ENCODE data around the gene INO80D. TPM values are rescaled to one million over a fixed set of nuclear protein-coding genes. Genes with fewer than 3 reads are reported as not detected.

Gene INO80D
- total and polyA plus RNA-seq, 2 of the 13 experiments (the other 11 are each of a cell fraction or from before 2014, with no cell fraction given) = 7.6 to 7.9 TPM

DNA sequence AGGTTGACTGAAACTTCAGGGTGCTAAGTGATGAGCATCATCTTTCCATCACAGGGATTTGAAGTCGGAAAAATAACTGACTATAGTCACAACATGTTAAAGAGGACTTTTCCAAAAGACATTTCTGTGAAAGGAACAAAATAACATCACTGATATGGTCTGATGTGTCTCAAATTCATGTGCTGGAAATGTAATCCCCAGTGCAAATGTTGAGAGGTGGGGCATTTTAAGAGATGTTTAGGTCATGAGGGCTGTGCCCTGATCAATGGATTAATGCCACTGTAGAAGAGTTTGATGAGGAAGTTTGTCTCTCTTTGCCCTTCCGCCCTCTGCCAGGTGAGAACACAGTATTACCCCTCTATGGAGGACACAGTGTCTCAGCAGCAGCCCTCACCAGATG, 95.9 kb downstream of the INO80D start (continued):
- TF ChIP-seq, protein P1, sequence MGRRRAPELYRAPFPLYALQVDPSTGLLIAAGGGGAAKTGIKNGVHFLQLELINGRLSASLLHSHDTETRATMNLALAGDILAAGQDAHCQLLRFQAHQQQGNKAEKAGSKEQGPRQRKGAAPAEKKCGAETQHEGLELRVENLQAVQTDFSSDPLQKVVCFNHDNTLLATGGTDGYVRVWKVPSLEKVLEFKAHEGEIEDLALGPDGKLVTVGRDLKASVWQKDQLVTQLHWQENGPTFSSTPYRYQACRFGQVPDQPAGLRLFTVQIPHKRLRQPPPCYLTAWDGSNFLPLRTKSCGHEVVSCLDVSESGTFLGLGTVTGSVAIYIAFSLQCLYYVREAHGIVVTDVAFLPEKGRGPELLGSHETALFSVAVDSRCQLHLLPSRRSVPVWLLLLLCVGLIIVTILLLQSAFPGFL (CRISPR knock-in tag; IDR thresholded peaks at IDR 0.05) = no peak
- TF ChIP-seq, protein P2, sequence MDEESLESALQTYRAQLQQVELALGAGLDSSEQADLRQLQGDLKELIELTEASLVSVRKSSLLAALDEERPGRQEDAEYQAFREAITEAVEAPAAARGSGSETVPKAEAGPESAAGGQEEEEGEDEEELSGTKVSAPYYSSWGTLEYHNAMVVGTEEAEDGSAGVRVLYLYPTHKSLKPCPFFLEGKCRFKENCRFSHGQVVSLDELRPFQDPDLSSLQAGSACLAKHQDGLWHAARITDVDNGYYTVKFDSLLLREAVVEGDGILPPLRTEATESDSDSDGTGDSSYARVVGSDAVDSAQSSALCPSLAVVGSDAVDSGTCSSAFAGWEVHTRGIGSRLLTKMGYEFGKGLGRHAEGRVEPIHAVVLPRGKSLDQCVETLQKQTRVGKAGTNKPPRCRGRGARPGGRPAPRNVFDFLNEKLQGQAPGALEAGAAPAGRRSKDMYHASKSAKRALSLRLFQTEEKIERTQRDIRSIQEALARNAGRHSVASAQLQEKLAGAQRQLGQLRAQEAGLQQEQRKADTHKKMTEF (CRISPR knock-in tag; IDR thresholded peaks at IDR 0.05) = no peak

DNA sequence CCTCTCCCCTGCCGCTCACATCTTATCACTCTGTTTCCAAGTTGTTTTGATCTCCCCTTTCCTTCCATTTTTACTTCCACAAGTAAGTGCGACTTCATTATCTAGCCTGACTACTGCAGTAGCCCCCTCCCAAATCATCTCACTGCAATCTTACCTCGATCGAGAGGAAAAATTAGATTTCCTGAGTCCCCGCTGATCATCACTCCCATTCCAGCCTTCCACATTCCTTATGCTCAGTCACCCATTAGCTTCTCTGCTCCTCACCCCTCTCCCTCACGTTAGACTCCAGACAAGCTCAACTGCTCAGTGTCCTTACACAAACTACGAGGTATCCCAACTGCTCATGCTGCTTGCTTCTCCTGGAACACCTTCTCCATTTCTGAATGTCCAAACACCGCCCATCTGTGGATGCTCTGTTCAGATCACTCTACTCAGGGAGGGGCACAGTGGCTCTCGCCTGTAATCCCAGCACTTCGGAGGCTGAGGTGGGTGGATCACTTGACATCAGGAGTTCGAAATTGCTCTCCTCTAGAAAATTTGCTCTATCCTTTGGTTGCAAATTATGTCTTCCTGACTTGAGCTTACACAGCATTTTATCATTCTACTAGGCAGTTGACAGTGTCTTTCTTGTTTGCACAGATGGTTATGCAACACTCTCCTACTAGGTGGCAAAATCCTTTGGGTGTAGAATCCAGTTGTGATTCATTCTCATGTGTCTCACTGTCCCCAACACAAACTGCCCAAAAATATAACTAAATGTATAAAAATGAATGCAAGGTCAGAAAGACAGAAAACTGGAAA, 96.5 kb downstream of the INO80D start:
- Histone ChIP-seq H4K20me1 (ENCODE audit: insufficient read depth, low read length) (no peaks in the 10 kb centered on the region), H3K27me3 (ENCODE audit: control insufficient read depth in 1 of 2, insufficient read depth in 2 of 2, low read length in 2 of 2) (no peaks in the 10 kb centered on the region), H3K9ac (ENCODE audit: insufficient read depth, low read depth, low read length) (no peak overlapping the region), H3K4me3 (replicated peaks in 1 of 3; ENCODE audit: insufficient read depth in 1 of 3, low read depth in 2 of 3, low read length in 3 of 3) (no peak overlapping the region), H3K79me2 (ENCODE audit: insufficient read depth, low read length) (no peaks in the 10 kb centered on the region), H3K4me1 (ENCODE audit: insufficient read depth, low read length) (peaks cover 44% of the 10 kb centered on the region), H3K9me3 (ENCODE audit: low read length) (no peaks in the 10 kb centered on the region), H3K4me2 (ENCODE audit: low read depth, low read length) (0 out of 2 replicates have a peak overlapping the region, but pooled peaks have one; percentile 4), H2AFZ (ENCODE audit: low read length) (no peak overlapping the region), H3K27ac (ENCODE audit: extremely low read length, insufficient read depth, low read length) (no peak overlapping the region), H3K36me3 (replicated peaks in 1 of 2; ENCODE audit: control insufficient read depth in 1 of 2, insufficient read depth in 2 of 2, low read length in 2 of 2) (0 out of 5 replicates have a peak, but pooled peaks cover 0 to 3% of the 10 kb centered on the region in 2 experiments)
- peak; percentile 69 for ATAC-seq
- ChIA-PET POLR2A (interaction anchor here (0.6 kb wide), 1 partner anchor 96 kb away, joined by 3 read pairs; the partner anchor contains the start of gene INO80D), CTCF (ENCODE audit: low intra/inter-chr PET ratio, low total read pairs) (no interaction called here)
- 79% methylated on average over 11 of the region's 11 CpGs for WGBS (ENCODE audit: low lambda C conversion rate)
- no TSS peak for BruUV-seq (replicated peaks)
- FAIRE-seq = no peak
- DNase-seq (ENCODE audit: low spot score) = peak; percentile 48
- intact Hi-C loops (cut with micrococcal nuclease; ENCODE audit: unreplicated experiment) (loop anchor here (2.0 kb wide), 1 partner anchor 15 kb away; no protein-coding TSS in a partner anchor), in situ Hi-C loops (cut with HindIII; ENCODE audit: extremely low pct_ligation_motif_present, low pct_unique_long_range_greater_than_20kb) (no loop called here)
- TF ChIP-seq, protein P3, sequence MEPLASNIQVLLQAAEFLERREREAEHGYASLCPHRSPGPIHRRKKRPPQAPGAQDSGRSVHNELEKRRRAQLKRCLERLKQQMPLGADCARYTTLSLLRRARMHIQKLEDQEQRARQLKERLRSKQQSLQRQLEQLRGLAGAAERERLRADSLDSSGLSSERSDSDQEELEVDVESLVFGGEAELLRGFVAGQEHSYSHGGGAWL (CRISPR knock-in tag; IDR thresholded peaks at IDR 0.05) = no peak
- no peak for TF ChIP-seq FOXJ3 (CRISPR knock-in tag; IDR thresholded peaks at IDR 0.05; ENCODE audit: borderline replicate concordance)
- TF ChIP-seq ZNF7 (CRISPR knock-in tag; IDR thresholded peaks at IDR 0.05) = no peak
- no peak for TF ChIP-seq ZNF747 (CRISPR knock-in tag; IDR thresholded peaks at IDR 0.05; ENCODE audit: borderline replicate concordance)
- TF ChIP-seq CREM (IDR thresholded peaks at IDR 0.05) = no peak
- TF ChIP-seq CREM (CRISPR knock-in tag; IDR thresholded peaks at IDR 0.05) = no peak
- peak; percentile 86 to 87 for TF ChIP-seq MAFK (conservative IDR thresholded peaks at IDR 0.05 in 1 of 2, IDR thresholded peaks at IDR 0.05 in 1 of 2; ENCODE audit: low read length in 2 of 2)
- TF ChIP-seq KLF16 (CRISPR knock-in tag; IDR thresholded peaks at IDR 0.05) = peak in 1 of 2 experiments; percentile 50; a peak in 1 of 4 replicates
- TF ChIP-seq TP53 (CRISPR knock-in tag; conservative IDR thresholded peaks at IDR 0.05) = no peak
- TF ChIP-seq TARDBP (CRISPR knock-in tag; IDR thresholded peaks at IDR 0.05) = peak; percentile 64
- TF ChIP-seq, protein P4, sequence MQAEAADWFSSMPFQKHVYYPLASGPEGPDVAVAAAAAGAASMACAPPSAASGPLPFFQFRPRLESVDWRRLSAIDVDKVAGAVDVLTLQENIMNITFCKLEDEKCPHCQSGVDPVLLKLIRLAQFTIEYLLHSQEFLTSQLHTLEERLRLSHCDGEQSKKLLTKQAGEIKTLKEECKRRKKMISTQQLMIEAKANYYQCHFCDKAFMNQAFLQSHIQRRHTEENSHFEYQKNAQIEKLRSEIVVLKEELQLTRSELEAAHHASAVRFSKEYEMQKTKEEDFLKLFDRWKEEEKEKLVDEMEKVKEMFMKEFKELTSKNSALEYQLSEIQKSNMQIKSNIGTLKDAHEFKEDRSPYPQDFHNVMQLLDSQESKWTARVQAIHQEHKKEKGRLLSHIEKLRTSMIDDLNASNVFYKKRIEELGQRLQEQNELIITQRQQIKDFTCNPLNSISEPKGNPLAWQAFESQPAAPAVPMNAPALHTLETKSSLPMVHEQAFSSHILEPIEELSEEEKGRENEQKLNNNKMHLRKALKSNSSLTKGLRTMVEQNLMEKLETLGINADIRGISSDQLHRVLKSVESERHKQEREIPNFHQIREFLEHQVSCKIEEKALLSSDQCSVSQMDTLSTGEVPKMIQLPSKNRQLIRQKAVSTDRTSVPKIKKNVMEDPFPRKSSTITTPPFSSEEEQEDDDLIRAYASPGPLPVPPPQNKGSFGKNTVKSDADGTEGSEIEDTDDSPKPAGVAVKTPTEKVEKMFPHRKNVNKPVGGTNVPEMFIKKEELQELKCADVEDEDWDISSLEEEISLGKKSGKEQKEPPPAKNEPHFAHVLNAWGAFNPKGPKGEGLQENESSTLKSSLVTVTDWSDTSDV (CRISPR knock-in tag; IDR thresholded peaks at IDR 0.05) = no peak
- TF ChIP-seq EED (CRISPR knock-in tag; IDR thresholded peaks at IDR 0.05) = 0 out of 2 replicates have a peak, but pooled peaks have one; percentile 39
- TF ChIP-seq MED1 (CRISPR knock-in tag; IDR thresholded peaks at IDR 0.05) = peak; percentile 78
- no peak for TF ChIP-seq JUND (CRISPR knock-in tag; IDR thresholded peaks at IDR 0.05)
- no peak for TF ChIP-seq ZKSCAN5 (CRISPR knock-in tag; IDR thresholded peaks at IDR 0.05)

Measured in HepG2 (cell line).